Left lung (tissue), 10 donors: ENCODE data around the gene IMMP2L. TPM values are rescaled to one million over a fixed set of nuclear protein-coding genes. Genes with fewer than 3 reads are reported as not detected.

Experiments used
- ATAC-seq: fragments of 200-7000 bp; cut with Tn5 transposase; one replicate; pipeline ENCODE4 v1.9.1; 2020; ENCODE audit warnings: moderate library complexity
- DNase-seq, 4 donors: peaks; one replicate each; pipeline ENCODE4 v3.0.0-alpha.2; 2013 to 2020
- H3K27ac ChIP-seq, 2 donors: fragments of 200-600 bp; sonication (generic) in 1 of 2; one replicate each; pipeline versions ENCODE4 v1.5.0 to v1.8.0; 2020 to 2021
- H3K27me3 ChIP-seq, 2 donors: fragments of 200-600 bp; sonication (generic) in 1 of 2; one replicate each; pipeline versions ENCODE4 v1.5.0 to v1.8.0; 2020 to 2021
- H3K36me3 ChIP-seq, 2 donors: fragments of 200-600 bp; sonication (generic) in 1 of 2; one replicate each; pipeline versions ENCODE4 v1.5.0 to v1.8.0; 2020 to 2021
- H3K4me1 ChIP-seq, 2 donors: fragments of 200-600 bp; one replicate each; pipeline ENCODE4 v1.8.0; 2021
- H3K4me3 ChIP-seq, 2 donors: fragments of 200-600 bp; sonication (generic) in 1 of 2; one replicate each; pipeline versions ENCODE4 v1.5.0 to v1.8.0; 2020 to 2021; ENCODE audit warnings: mild to moderate bottlenecking in 1 of 2
- H3K9me3 ChIP-seq, 2 donors: fragments of 200-600 bp; sonication (generic) in 1 of 2; one replicate each; pipeline versions ENCODE4 v1.5.0 to v1.8.0; 2020 to 2021
- intact Hi-C, 2 donors: fragments of 100-400 bp; cut with DNase I; formaldehyde crosslinking; loops; one replicate each; pipeline versions ENCODE4 v1.11.2 to v1.14.2; 2022
- polyA plus RNA-seq, 6 donors: library from polyadenylated mRNA; unstranded; fragments of 120-200 nt; gene quantifications; one replicate each; pipeline ENCODE4 v1.2.1, GENCODE V29; 2013; ENCODE audit not compliant: insufficient read length in 6 of 6
- total RNA-seq, 2 donors: library from RNA; stranded (reverse); fragmentation: NEBNext Ultra II Directional; extraction: Animal tissue kit (Norgen Biotek cat#: 25700); gene quantifications; one replicate each; pipeline ENCODE4 v1.2.1, GENCODE V29; 2021
- TF ChIP-seq, protein P1 (sequence below), 2 donors: fragments of 200-600 bp; sonication (generic) in 1 of 2; IDR thresholded peaks; one replicate each; pipeline versions ENCODE4 v1.5.0 to v1.8.0; 2021; ENCODE audit warnings: antibody characterized with exemption in 2 of 2
- donor health status: DM: no; HTN: yes; CAD: no.
- donor health status: DM: no; HTN: no; CAD: no.

Gene IMMP2L
- total and polyA plus RNA-seq, 8 donors: 10.3 to 30.1 (median 25.7) TPM

DNA sequence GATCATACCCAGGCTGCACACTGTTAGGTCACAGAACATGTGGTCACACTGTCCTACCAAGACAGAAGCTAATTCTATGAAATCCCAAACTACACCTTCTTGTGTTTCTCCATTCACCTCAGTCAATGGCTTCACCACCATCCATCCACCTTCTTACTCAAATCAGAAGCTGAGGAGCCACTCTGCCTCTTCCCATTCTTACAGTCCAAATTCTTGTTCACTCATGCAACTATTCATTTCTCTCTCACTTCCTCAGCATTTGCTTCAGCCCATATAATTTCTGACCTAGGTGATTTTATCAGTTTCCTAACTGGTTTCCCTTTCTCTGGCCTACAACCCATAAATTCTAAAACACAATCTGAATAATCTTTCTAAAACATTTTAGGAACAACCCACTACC is 242.2 kb downstream of the IMMP2L start:
- TF ChIP-seq, protein P1, sequence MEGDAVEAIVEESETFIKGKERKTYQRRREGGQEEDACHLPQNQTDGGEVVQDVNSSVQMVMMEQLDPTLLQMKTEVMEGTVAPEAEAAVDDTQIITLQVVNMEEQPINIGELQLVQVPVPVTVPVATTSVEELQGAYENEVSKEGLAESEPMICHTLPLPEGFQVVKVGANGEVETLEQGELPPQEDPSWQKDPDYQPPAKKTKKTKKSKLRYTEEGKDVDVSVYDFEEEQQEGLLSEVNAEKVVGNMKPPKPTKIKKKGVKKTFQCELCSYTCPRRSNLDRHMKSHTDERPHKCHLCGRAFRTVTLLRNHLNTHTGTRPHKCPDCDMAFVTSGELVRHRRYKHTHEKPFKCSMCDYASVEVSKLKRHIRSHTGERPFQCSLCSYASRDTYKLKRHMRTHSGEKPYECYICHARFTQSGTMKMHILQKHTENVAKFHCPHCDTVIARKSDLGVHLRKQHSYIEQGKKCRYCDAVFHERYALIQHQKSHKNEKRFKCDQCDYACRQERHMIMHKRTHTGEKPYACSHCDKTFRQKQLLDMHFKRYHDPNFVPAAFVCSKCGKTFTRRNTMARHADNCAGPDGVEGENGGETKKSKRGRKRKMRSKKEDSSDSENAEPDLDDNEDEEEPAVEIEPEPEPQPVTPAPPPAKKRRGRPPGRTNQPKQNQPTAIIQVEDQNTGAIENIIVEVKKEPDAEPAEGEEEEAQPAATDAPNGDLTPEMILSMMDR (IDR thresholded peaks at IDR 0.05): no peak
- Histone ChIP-seq H3K4me1 (no peaks in the 10 kb centered on the region), H3K27me3 (no peaks in the 10 kb centered on the region), H3K4me3 (no peak overlapping the region), H3K9me3 (peaks cover 0 to 3% of the 10 kb centered on the region in 2 donors), H3K36me3 (no peaks in the 10 kb centered on the region), H3K27ac (no peak overlapping the region)
- intact Hi-C loops: loop anchor here in 1 of 2 donors (10.0 kb wide), 1 partner anchor 165 kb away; no protein-coding TSS in a partner anchor
- ATAC-seq (no peak), DNase-seq (no peak)

DNA sequence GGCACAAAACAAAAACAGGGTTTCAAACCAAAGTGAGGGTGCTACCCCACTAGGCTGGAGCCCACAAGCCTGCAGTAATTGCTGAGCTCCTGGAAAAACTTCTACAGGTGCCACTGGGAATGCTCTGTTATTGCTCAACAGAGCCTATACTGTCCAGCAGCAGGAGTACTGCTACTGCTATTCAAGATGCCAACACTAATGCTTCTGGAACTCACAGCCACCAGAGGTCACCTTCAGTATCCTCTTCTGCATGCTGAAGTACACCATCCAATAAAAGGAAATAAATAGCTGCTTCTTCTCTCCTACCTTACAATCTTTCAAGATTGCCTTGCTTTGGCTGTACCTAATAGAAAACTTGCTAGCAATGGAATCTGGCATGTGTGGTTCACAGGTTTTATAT is 249.3 kb downstream of the IMMP2L start:
- Histone ChIP-seq H3K4me3 (no peak overlapping the region), H3K27ac (no peak overlapping the region), H3K9me3 (no peaks in the 10 kb centered on the region), H3K27me3 (no peaks in the 10 kb centered on the region), H3K4me1 (no peaks in the 10 kb centered on the region), H3K36me3 (no peaks in the 10 kb centered on the region)
- intact Hi-C loops: no loop called here
- ATAC-seq (peak; percentile 33), DNase-seq (no peak)
- TF ChIP-seq, protein P1 (IDR thresholded peaks at IDR 0.05): no peak

DNA sequence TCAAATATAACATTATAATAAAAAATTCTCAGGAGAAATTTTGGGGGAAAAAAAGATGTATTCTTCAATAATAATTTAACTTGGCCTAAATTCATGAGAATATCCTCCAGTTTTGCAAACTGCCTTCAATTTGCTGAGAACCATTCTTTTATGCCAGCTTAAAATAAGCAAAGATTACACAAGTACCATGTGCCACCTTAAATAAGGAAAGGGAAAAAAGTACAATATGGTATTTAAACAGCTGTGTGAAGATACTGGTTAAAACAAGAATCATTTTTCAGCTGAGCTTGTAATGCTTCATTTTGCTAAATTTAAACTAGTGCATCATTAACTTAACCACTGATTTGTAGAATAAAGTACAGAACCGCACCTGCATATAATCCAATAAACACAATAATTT is 253.6 kb downstream of the IMMP2L start:
- H3K4me1 ChIP-seq: no peaks in the 10 kb centered on the region
- ATAC-seq (no peak), DNase-seq (no peak)
- no peaks in the 10 kb centered on the region for H3K36me3 ChIP-seq
- intact Hi-C loops: no loop called here
- no peak overlapping the region for H3K27ac ChIP-seq
- H3K4me3 ChIP-seq: no peak overlapping the region
- TF ChIP-seq, protein P1 (IDR thresholded peaks at IDR 0.05): no peak
- H3K27me3 ChIP-seq: no peaks in the 10 kb centered on the region
- no peaks in the 10 kb centered on the region for H3K9me3 ChIP-seq

DNA sequence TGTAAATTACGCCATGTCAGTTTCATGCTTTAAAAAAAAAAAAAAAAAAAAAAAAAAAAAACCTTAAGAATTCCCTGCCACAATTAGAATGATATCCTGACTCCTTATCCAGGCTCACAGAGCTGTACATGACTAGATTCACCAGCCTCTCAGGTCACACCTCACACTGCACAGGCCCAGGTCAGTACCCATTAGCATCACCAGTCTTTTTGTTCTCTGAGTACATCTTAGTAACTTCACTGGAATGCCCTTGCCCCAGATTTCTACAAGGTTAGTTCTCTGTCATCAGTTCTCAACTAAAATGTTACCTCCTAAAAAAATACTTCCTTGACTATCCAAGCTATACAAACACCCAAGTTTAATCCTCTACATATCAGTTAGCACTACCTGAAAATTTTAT is 260.4 kb downstream of the IMMP2L start:
- TF ChIP-seq, protein P1 (IDR thresholded peaks at IDR 0.05): no peak
- Histone ChIP-seq H3K4me3 (no peak overlapping the region), H3K36me3 (no peaks in the 10 kb centered on the region), H3K27me3 (no peaks in the 10 kb centered on the region), H3K9me3 (no peaks in the 10 kb centered on the region), H3K4me1 (no peaks in the 10 kb centered on the region), H3K27ac (no peak overlapping the region)
- ATAC-seq: no peak
- intact Hi-C loops: no loop called here
- DNase-seq: no peak

DNA sequence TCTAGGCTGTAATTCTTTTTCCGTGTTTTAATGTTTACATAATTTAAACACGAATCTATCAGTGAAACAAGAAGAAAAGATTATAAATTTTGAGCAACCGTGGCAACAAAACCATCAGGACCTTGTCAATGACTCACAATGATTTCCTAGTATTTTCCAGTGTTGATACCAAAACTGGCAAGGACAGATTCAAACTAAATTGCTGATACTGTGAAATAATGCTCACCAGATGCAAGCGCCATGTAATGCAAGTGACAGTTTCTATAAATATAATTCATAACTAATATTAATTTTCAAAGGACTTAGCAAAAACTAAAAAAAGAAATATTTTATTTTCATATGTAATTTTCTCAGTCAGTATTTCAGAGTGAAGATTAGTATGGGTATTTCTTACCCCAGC is 267.8 kb downstream of the IMMP2L start:
- DNase-seq: no peak
- Histone ChIP-seq H3K27ac (no peak overlapping the region), H3K27me3 (no peaks in the 10 kb centered on the region), H3K9me3 (no peaks in the 10 kb centered on the region), H3K4me3 (no peak overlapping the region), H3K4me1 (no peaks in the 10 kb centered on the region), H3K36me3 (no peaks in the 10 kb centered on the region)
- intact Hi-C loops: no loop called here
- ATAC-seq: no peak
- TF ChIP-seq, protein P1 (IDR thresholded peaks at IDR 0.05): no peak
